A549 (cell line): Measurements from ENCODE around the gene LBR. TPM values are rescaled to one million over a fixed set of nuclear protein-coding genes. Genes with fewer than 3 reads are reported as not detected.

Source experiments
- ATAC-seq, 2 experiments: fragments of 200-7000 bp in 1 of 2; fragments of >200 bp in 1 of 2; cut with Nextera tagmentation in 1 of 2; cut with Tn5 transposase in 1 of 2; 3 replicates each; pipeline versions ENCODE4 v1.8.0 to v1.9.1; 2018 to 2020; ENCODE audit warnings: mild to moderate bottlenecking in 1 of 2, moderate library complexity in 1 of 2
- CTCF ChIA-PET: fragments of 300-600 bp; sonication (Branson Sonifier 250); formaldehyde crosslinking; extraction: SDS; loops from one replicate; lab custom pipeline; 2021; ENCODE audit warnings: antibody characterized with exemption, inconsistent platforms; lab: Yijun Ruan, JAX
- POLR2A ChIA-PET: fragments of 350-600 bp; formaldehyde crosslinking; extraction: SDS; loops from one replicate; lab custom pipeline; 2021; ENCODE audit warnings: antibody characterized with exemption, inconsistent platforms; lab: Yijun Ruan, JAX
- DNase-seq, 2 experiments: peaks; one replicate each; pipeline versions ENCODE4 v3.0.0 to v3.0.0-alpha.2; 2011 to 2016; ENCODE audit warnings: low read depth in 1 of 2, low spot score in 1 of 2
- FAIRE-seq: peaks from 2 replicates; lab custom pipeline; 2011; peaks lifted over from hg19 to GRCh38; lab: Jason Lieb, UNC
- H3K27ac ChIP-seq, 2 experiments: fragments of >200 bp; sonication (Bioruptor Twin); formaldehyde crosslinking; 3 replicates each; pipeline ENCODE4 v1.5.1; 2016 to 2017
- H3K4me1 ChIP-seq: fragments of >200 bp; sonication (Bioruptor Twin); formaldehyde crosslinking; 3 replicates; pipeline ENCODE4 v1.6.1; 2016
- H3K4me2 ChIP-seq: fragments of >200 bp; sonication (Bioruptor Twin); formaldehyde crosslinking; 3 replicates; pipeline ENCODE4 v1.6.1; 2016
- H3K4me3 ChIP-seq: fragments of >200 bp; sonication (Bioruptor Twin); formaldehyde crosslinking; 3 replicates; pipeline ENCODE4 v1.5.1; 2016
- H3K9me3 ChIP-seq: fragments of >200 bp; sonication (Bioruptor Twin); formaldehyde crosslinking; 3 replicates; pipeline ENCODE4 v1.6.1; 2016
- BHLHE40 ChIP-seq: IDR thresholded peaks from 2 replicates; pipeline ENCODE4 v1.6.1; 2012; ENCODE audit warnings: low read depth, low read length, inconsistent platforms
- CBX8 ChIP-seq: fragments of 200-600 bp; sonication (generic); IDR thresholded peaks from 2 replicates; pipeline ENCODE4 v1.6.1; 2016
- CEBPB ChIP-seq, 2 experiments: fragments of >200 bp in 1 of 2; sonication (Bioruptor Twin) in 1 of 2; formaldehyde crosslinking in 1 of 2; IDR thresholded peaks; 2 replicates each; pipeline ENCODE4 v1.6.1; 2012 to 2016
- ESRRA ChIP-seq: fragments of 150-350 bp; IDR thresholded peaks from 2 replicates; pipeline ENCODE4 v1.6.1; 2014; ENCODE audit warnings: mild to moderate bottlenecking, low read length, borderline replicate concordance
- HDAC2 ChIP-seq: fragments of 200-600 bp; sonication (generic); IDR thresholded peaks from 2 replicates; pipeline ENCODE4 v1.6.1; 2016
- HOXB5 ChIP-seq: fragments of 250-450 bp; sonication (Bioruptor Pico); IDR thresholded peaks from 2 replicates; pipeline ENCODE4 v1.5.0; 2020; ENCODE audit warnings: mild to moderate bottlenecking, moderate library complexity
- JUNB ChIP-seq: fragments of >200 bp; sonication (Bioruptor Twin); formaldehyde crosslinking; IDR thresholded peaks from 2 replicates; pipeline ENCODE4 v1.6.1; 2016
- MAFK ChIP-seq: fragments of 450-650 bp; IDR thresholded peaks from 2 replicates; pipeline ENCODE4 v1.6.1; 2014; ENCODE audit not compliant: partially characterized antibody
- MYC ChIP-seq: IDR thresholded peaks from 2 replicates; pipeline ENCODE4 v1.6.1; 2012; ENCODE audit warnings: mild to moderate bottlenecking, inconsistent platforms, low read length, improper control_type of control experiment, borderline replicate concordance
- NPAS2 ChIP-seq: fragments of 250-450 bp; sonication (Bioruptor Pico); IDR thresholded peaks from 2 replicates; pipeline ENCODE4 v1.8.0; 2022; ENCODE audit warnings: mild to moderate bottlenecking, moderate library complexity, borderline replicate concordance
- NR3C1 ChIP-seq: fragments of >200 bp; sonication (Bioruptor Twin); formaldehyde crosslinking; IDR thresholded peaks from 3 replicates; pipeline ENCODE4 v1.6.1; 2017
- RAD21 ChIP-seq, 2 experiments: fragments of >200 bp in 1 of 2; sonication (Bioruptor Twin) in 1 of 2; formaldehyde crosslinking in 1 of 2; IDR thresholded peaks in 1 of 2; conservative IDR thresholded peaks in 1 of 2; 2 replicates in 1 of 2; 3 replicates in 1 of 2; pipeline ENCODE4 v1.6.1; 2012 to 2018; ENCODE audit warnings: inconsistent platforms in 1 of 2
- RARB ChIP-seq: fragments of 250-450 bp; sonication (Bioruptor Pico); IDR thresholded peaks from 2 replicates; pipeline ENCODE4 v1.8.0; 2021; ENCODE audit warnings: mild to moderate bottlenecking, moderate library complexity
- RCOR1 ChIP-seq: fragments of 150-350 bp; IDR thresholded peaks from 2 replicates; pipeline ENCODE4 v1.6.1; 2014; ENCODE audit warnings: antibody characterized with exemption, low read length, low read depth
- RNF2 ChIP-seq: fragments of 200-600 bp; sonication (generic); IDR thresholded peaks from 2 replicates; pipeline ENCODE4 v1.6.1; 2016; ENCODE audit warnings: low read depth, mild to moderate bottlenecking, antibody characterized with exemption, moderate library complexity, borderline replicate concordance
- SREBF2 ChIP-seq: fragments of 450-650 bp; IDR thresholded peaks from 2 replicates; pipeline ENCODE4 v1.6.1; 2014; ENCODE audit warnings: mild to moderate bottlenecking, moderate library complexity
- TFCP2L1 ChIP-seq: fragments of 250-450 bp; sonication (Bioruptor Pico); IDR thresholded peaks from 2 replicates; pipeline ENCODE4 v1.5.0; 2021; ENCODE audit warnings: mild to moderate bottlenecking
- TP53 ChIP-seq: fragments of 250-450 bp; sonication (Bioruptor Pico); IDR thresholded peaks from 2 replicates; pipeline ENCODE4 v1.5.0; 2021; ENCODE audit warnings: mild to moderate bottlenecking, moderate library complexity
- ZC3H11A ChIP-seq: fragments of 450-650 bp; IDR thresholded peaks from 2 replicates; pipeline ENCODE4 v1.6.1; 2014; ENCODE audit warnings: antibody characterized with exemption, mild to moderate bottlenecking
- WGBS: methylation state at CpG from one replicate; pipeline ENCODE4 v1.1.6; 2017; ENCODE audit errors: missing lambda C conversion rate; 5-methylcytosine and 5-hydroxymethylcytosine counted together
- polyA plus RNA-seq, 4 experiments: library from polyadenylated mRNA; depleted of rRNA in 3 of 4; stranded (reverse); fragments of >200 nt; fragmentation: RNase III in 1 of 4; extraction: RNeasy Plus Mini Kit Qiagen cat#74134 plus additional on column Dnase treatment in 1 of 4; gene quantifications; 2 replicates in 3 of 4; 3 replicates in 1 of 4; pipeline ENCODE4 v1.2.3, GENCODE V29; 2011 to 2017
- TF ChIP-seq, protein P1 (sequence below): IDR thresholded peaks from 2 replicates; pipeline ENCODE4 v1.6.1; 2012; ENCODE audit warnings: low read depth, borderline replicate concordance
- TF ChIP-seq, protein P2 (sequence below): fragments of 250-450 bp; sonication (Bioruptor Pico); IDR thresholded peaks from 2 replicates; pipeline ENCODE4 v1.5.0; 2020; ENCODE audit warnings: low read depth, mild to moderate bottlenecking, moderate library complexity

The LBR gene
- polyA plus RNA-seq, 2 of the 4 experiments (the other 2 are of a cell fraction) = 40.8 to 68.7 TPM

DNA sequence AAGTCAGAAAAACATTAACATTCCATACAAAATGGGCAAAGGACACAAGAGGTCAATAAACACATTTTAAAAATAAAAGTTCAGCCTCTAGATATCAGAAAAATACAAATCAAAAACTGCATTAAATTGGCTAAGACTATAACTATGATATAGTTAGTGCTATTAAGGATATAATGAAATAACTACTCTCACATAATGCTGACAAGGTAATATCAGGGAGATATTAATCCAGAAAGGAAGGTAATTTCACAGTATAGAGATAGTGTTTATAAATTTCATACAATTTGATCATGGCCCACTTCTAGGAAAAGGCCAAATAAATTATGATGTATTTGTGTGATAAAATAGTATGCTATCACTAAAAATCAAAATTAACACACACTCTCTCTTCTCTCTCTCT lies 61.8 kb downstream of the LBR start:
- H3K27ac ChIP-seq = no peak overlapping the region
- FAIRE-seq = no peak
- TF ChIP-seq TP53 (CRISPR knock-in tag) = no peak
- TF ChIP-seq MAFK = peak; percentile 77
- TF ChIP-seq, all 56 proteins: peak for 1
- Histone ChIP-seq H3K4me2 (no peak overlapping the region), H3K9me3 (no peaks in the 10 kb centered on the region), H3K4me1 (no peaks in the 10 kb centered on the region), H3K4me3 (no peak overlapping the region)
- CTCF ChIA-PET = no interaction called here
- DNase-seq (no peak), ATAC-seq (no peak)
- POLR2A ChIA-PET = no interaction called here

DNA sequence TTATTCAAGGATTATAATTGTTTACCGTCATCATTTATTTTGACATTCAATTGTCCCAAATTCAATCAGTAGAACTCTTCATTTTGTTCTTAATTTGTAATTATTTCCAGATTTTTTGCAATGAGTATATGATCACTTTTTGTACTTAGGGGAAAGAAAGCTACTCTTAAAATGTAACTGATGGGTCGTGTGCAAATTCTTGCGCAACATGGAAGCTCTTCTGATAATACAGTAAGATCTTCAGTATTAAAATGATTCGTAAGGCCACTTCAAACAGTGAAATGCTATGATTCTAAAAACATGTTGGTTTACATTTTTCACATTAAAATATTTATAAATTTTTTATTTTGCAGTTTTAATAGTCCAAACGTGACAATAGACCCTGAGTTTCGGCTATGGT lies 63.4 kb downstream of the LBR start:
- ChIA-PET CTCF (no interaction called here), POLR2A (no interaction called here)
- 77% methylated on average over 6 of the region's 6 CpGs for WGBS
- no peak overlapping the region for H3K4me2 ChIP-seq
- no peak for TF ChIP-seq RNF2
- peak; percentile 69 to 81; a peak in 3 of 4 replicates for TF ChIP-seq CEBPB (IDR thresholded peaks at IDR 0.05)
- TF ChIP-seq, all 56 proteins: peak for 1
- Histone ChIP-seq H3K4me3 (no peak overlapping the region), H3K4me1 (no peaks in the 10 kb centered on the region), H3K27ac (no peak overlapping the region), H3K9me3 (no peaks in the 10 kb centered on the region)
- ATAC-seq (no peak), DNase-seq (no peak), FAIRE-seq (no peak)

DNA sequence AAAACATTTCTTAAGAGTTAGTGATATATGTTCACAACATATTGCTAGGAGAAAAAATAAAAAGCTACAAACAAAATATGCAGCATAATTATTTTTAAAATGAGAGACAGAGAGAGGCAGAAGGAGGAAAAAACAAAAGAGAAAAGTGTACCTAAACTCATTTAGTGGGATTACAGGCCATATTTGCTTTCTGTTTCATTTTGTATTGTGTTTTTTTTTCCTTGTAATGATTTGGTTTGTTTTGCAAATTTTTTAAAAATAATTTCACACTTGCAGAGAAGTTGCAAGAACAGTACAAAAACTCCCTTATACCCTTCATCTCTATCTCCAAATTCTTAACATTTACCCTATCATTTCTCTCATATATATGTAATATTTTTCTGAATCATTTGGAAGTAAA lies 65.0 kb downstream of the LBR start:
- no peaks in the 10 kb centered on the region for H3K9me3 ChIP-seq
- no peak overlapping the region for H3K4me2 ChIP-seq
- no peak overlapping the region for H3K4me3 ChIP-seq
- H3K27ac ChIP-seq = no peak overlapping the region
- no peak for DNase-seq
- TF ChIP-seq ESRRA = no peak
- no peak for TF ChIP-seq CEBPB (IDR thresholded peaks at IDR 0.05)
- no peak for TF ChIP-seq BHLHE40
- TF ChIP-seq RAD21 (conservative IDR thresholded peaks at IDR 0.05 in 1 of 2, IDR thresholded peaks at IDR 0.05 in 1 of 2) = no peak
- TF ChIP-seq, all 56 proteins: peak for 0
- ATAC-seq = no peak
- CTCF ChIA-PET = no interaction called here
- no peaks in the 10 kb centered on the region for H3K4me1 ChIP-seq
- POLR2A ChIA-PET = no interaction called here
- no peak for FAIRE-seq

DNA sequence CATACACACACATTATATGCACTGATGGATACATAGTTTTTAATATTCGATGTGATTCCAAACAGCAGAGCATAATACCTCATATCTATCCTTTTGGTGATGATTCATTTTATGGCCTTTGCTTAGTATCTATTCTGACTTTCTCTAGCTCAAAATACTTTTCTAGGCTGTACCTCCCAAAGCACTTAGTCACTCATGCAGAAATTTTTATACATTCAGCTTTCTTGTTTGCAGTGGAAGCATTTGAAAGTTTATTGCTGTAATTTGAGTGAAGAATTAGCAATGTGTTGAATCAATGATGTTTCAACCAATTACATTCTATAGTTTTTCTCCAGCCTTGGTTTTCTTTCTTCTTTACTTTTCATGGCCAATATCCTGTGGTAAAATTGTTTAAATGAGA lies 66.7 kb downstream of the LBR start:
- Histone ChIP-seq H3K4me3 (no peak overlapping the region), H3K4me1 (no peaks in the 10 kb centered on the region), H3K4me2 (no peak overlapping the region), H3K9me3 (no peaks in the 10 kb centered on the region), H3K27ac (no peak overlapping the region)
- ATAC-seq (no peak), FAIRE-seq (no peak), DNase-seq (no peak)
- ChIA-PET CTCF (no interaction called here), POLR2A (no interaction called here)
- 49% methylated on average over 1 of the region's 1 CpG for whole genome bisulfite sequencing
- no peak for TF ChIP-seq SREBF2
- no peak for TF ChIP-seq NPAS2 (CRISPR knock-in tag)
- no peak for TF ChIP-seq JUNB
- TF ChIP-seq, protein P1, sequence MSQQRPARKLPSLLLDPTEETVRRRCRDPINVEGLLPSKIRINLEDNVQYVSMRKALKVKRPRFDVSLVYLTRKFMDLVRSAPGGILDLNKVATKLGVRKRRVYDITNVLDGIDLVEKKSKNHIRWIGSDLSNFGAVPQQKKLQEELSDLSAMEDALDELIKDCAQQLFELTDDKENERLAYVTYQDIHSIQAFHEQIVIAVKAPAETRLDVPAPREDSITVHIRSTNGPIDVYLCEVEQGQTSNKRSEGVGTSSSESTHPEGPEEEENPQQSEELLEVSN = no peak
- no peak for TF ChIP-seq HOXB5
- no peak for TF ChIP-seq CBX8
- no peak for TF ChIP-seq CEBPB (IDR thresholded peaks at IDR 0.05)
- no peak for TF ChIP-seq TFCP2L1 (CRISPR knock-in tag)
- TF ChIP-seq, protein P2, sequence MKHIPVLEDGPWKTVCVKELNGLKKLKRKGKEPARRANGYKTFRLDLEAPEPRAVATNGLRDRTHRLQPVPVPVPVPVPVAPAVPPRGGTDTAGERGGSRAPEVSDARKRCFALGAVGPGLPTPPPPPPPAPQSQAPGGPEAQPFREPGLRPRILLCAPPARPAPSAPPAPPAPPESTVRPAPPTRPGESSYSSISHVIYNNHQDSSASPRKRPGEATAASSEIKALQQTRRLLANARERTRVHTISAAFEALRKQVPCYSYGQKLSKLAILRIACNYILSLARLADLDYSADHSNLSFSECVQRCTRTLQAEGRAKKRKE (CRISPR knock-in tag) = no peak
- TF ChIP-seq MYC = no peak
- TF ChIP-seq TP53 (CRISPR knock-in tag) = no peak

DNA sequence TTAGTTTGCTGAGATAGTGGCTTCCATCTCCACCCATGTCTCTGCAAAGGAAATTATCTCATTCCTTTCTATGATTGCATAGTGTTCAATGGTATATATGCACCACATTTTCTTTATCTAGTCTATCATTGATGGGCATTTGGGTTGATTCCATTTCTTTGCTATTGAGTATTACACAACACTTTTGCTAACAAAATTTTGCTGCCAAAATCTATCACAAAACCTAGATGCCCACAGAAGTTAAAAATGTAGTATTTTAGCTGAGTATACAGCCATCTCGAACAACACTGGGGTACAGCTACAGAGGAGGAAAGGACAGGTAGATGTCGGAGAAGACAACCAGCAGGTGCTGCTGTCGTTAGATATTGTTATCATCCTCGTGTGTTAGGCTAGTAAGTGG lies 67.7 kb downstream of the LBR start:
- H3K4me1 ChIP-seq = no peaks in the 10 kb centered on the region
- no peak for FAIRE-seq
- no peak overlapping the region for H3K4me2 ChIP-seq
- no peak for ATAC-seq
- 52% methylated on average over 4 of the region's 4 CpGs for WGBS
- no peak overlapping the region for H3K27ac ChIP-seq
- TF ChIP-seq ZC3H11A (no peak), HDAC2 (no peak), RCOR1 (no peak), BHLHE40 (no peak), JUNB (no peak), RARB (CRISPR knock-in tag) (no peak), HOXB5 (no peak), NR3C1 (no peak)
- ChIA-PET CTCF (interaction anchor here (1.2 kb wide), 1 partner anchor 42 kb away, joined by 3 read pairs; no protein-coding TSS in a partner anchor), POLR2A (no interaction called here)
- H3K9me3 ChIP-seq = no peaks in the 10 kb centered on the region
- H3K4me3 ChIP-seq = no peak overlapping the region
- no peak for DNase-seq
